Central memory CD8-positive, alpha-beta T cell (primary cell): ENCODE results near the gene LRRC28.

Experiments
- ATAC-seq: fragments of 150-1000 bp; cut with Tn5 transposase; replicated peaks from 2 replicates; pipeline ENCODE4 v1.10.0; 2022; ENCODE audit warnings: mild to moderate bottlenecking, moderate FRiP score, moderate number of reproducible peaks; ENCODE audit not compliant: poor library complexity, severe bottlenecking; ENCODE audit errors: extremely low read depth
- DNase-seq, 2 donors: peaks; one replicate each; pipeline ENCODE4 v3.0.0; 2021; ENCODE audit warnings: low spot score in 2 of 2
- H3K27ac Mint-ChIP-seq: one replicate; pipeline ENCODE4 v1.8.0; 2022; ENCODE audit warnings: low read depth, mild to moderate bottlenecking, moderate library complexity, mixed read lengths
- H3K27me3 Mint-ChIP-seq: one replicate; pipeline ENCODE4 v1.8.0; 2022; ENCODE audit warnings: mixed read lengths
- H3K36me3 Mint-ChIP-seq: one replicate; pipeline ENCODE4 v1.8.0; 2022; ENCODE audit warnings: mild to moderate bottlenecking, moderate library complexity, mixed read lengths; ENCODE audit not compliant: insufficient read depth
- H3K4me1 Mint-ChIP-seq: one replicate; pipeline ENCODE4 v1.8.0; 2022; ENCODE audit warnings: mixed read lengths
- H3K4me3 Mint-ChIP-seq: one replicate; pipeline ENCODE4 v1.8.0; 2022; ENCODE audit warnings: mild to moderate bottlenecking, moderate library complexity, mixed read lengths
- H3K9me3 Mint-ChIP-seq: one replicate; pipeline ENCODE4 v1.8.0; 2022; ENCODE audit warnings: mixed read lengths

Gene LRRC28

DNA sequence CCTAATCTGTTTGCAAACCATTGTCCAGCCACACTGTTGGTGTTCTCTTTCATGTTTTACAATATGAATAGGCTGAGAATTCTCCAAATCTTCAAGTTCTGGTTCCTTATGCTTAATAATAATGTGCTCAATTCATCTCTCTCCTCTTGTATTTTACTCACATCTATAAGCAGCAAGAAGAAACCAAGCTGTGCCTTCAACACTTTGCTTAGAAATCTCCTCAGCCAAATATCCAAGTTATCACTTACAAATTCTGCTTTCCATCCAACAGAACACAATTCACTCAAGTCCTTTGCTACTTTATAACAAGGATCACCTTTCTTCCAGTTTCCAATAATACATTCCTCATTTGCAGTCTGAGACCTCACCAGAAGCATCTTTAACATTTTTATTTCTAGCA lies 117.5 kb downstream of the LRRC28 start:
- Mint-ChIP-seq H3K27me3 (no peaks in the 10 kb centered on the region), H3K9me3 (peaks cover 7% of the 10 kb centered on the region), H3K4me3 (no peak overlapping the region), H3K4me1 (peaks cover 8% of the 10 kb centered on the region), H3K36me3 (peaks cover 2% of the 10 kb centered on the region), H3K27ac (no peak overlapping the region)
- no peak for DNase-seq
- ATAC-seq = no peak

- Mint-ChIP-seq H3K27me3 (no peaks in the 10 kb centered on the region), H3K4me3 (no peak overlapping the region), H3K9me3 (peaks cover 7% of the 10 kb centered on the region), H3K36me3 (peaks cover 2% of the 10 kb centered on the region), H3K27ac (no peak overlapping the region), H3K4me1 (peaks cover 8% of the 10 kb centered on the region)
- DNase-seq (no peak), ATAC-seq (no peak)
Observed at GRCh38 chr15:99369196-99369595, 117.9 kb downstream of the LRRC28 start.

DNA sequence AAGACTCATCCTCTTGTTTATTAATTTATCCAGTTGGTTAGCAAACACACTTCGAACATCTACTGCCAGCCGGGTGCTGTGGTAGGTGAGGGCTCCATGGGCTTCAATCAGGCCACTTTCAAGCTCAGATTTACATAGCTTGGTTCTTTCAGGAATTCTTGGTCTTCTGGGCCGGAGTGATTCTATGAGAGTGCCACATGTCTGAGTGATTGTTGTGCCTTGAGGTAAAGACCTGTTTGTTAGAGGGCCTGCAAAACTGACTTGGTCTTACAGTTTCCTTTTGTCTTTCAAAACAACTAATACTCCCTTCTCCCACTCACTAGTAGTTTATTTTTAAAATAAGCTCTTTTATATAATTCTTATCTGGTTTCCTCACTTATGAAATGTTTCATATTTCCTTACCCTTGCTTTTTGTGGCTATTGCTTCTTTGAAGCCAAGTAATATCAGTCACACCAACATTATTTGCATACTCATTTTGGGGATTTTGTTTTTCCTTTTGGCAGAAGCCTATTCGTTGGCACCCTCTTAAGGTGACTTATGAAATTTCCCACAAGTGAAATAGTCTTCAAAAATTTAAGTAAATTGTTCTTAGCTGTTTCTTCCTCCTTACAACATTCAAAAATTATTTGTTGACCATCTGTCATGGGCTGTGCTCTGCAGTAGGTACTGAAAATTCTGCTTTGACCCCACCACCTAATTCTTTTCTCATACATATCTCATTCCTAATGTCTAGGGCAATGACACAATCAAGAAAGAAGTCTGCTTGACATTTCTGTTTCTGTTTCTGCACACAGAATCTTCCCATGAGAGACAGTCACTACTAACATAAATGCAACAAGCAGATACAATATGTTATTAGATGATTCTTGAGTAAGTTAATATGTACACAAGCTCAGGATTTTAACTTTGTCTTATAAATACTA lies 120.2 kb downstream of the LRRC28 start:
- H3K9me3 Mint-ChIP-seq = peaks cover 17% of the 10 kb centered on the region
- ATAC-seq (no peak), DNase-seq (no peak)
- peak overlapping the region; percentile 60 for H3K27ac Mint-ChIP-seq
- no peak overlapping the region for H3K4me3 Mint-ChIP-seq
- no peaks in the 10 kb centered on the region for H3K36me3 Mint-ChIP-seq
- no peaks in the 10 kb centered on the region for H3K27me3 Mint-ChIP-seq
- H3K4me1 Mint-ChIP-seq = peaks cover 8% of the 10 kb centered on the region

DNA sequence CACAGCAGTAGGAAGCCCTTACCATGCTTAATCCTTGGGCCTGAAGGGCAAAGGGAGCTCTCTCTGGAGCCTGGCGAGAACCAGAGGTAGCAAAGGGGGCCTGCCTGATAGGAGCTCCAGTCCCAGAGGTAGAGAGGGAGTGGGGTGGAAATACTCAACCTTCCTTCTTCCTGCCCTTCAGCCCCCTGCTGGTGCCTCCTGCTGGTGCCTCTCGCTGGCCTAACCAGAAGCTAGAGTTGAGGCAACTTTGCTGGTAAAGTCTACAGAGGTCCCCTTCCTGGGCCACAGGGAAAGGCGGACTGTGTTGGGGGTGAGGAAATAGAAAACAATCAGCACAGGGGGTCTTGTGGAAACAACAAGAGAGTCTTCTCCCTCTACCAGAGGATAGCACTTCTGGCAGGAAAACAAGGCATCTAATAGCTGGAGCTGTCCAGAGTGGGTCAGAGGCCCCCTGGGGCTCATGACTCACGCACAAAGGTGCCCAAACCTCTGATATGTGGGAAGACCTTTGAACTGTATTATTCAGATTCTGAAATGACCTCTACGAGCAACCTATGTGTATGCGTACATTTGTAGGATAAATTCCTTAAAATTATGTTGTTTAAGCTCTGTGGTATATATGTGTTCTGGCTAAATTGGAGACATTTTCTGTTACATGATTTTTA lies 133.9 kb downstream of the LRRC28 start:
- H3K36me3 Mint-ChIP-seq = peaks cover 7% of the 10 kb centered on the region
- H3K4me1 Mint-ChIP-seq = no peaks in the 10 kb centered on the region
- no peak overlapping the region for H3K27ac Mint-ChIP-seq
- no peaks in the 10 kb centered on the region for H3K27me3 Mint-ChIP-seq
- no peaks in the 10 kb centered on the region for H3K9me3 Mint-ChIP-seq
- no peak for ATAC-seq
- DNase-seq = no peak
- no peak overlapping the region for H3K4me3 Mint-ChIP-seq

DNA sequence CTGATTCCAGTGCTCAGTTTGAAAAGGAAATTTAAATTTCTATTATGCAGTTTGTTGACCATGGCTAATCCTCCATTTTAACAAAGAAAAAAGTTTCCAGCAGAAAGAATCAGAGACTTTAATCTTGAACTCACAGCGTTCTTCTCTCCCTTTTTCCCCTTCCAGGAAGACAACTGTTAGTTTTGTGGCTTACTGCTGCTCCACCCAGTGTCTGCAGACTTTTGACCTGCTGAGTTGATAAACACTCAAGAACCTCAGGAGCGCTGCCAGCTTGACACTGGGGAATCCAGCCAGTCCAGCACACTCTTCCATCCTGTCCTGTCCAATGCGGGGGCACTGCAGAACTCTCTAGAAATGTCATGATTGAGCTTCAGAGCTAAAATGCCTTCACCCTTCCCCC lies 134.6 kb downstream of the LRRC28 start:
- Mint-ChIP-seq H3K4me1 (no peaks in the 10 kb centered on the region), H3K4me3 (no peak overlapping the region), H3K27me3 (no peaks in the 10 kb centered on the region), H3K9me3 (no peaks in the 10 kb centered on the region), H3K36me3 (peaks cover 7% of the 10 kb centered on the region), H3K27ac (no peak overlapping the region)
- ATAC-seq (no peak), DNase-seq (no peak)

- ATAC-seq (no peak), DNase-seq (no peak)
- H3K27ac Mint-ChIP-seq = no peak overlapping the region
- no peaks in the 10 kb centered on the region for H3K9me3 Mint-ChIP-seq
- H3K4me1 Mint-ChIP-seq = no peaks in the 10 kb centered on the region
- H3K27me3 Mint-ChIP-seq = no peaks in the 10 kb centered on the region
- H3K4me3 Mint-ChIP-seq = no peak overlapping the region
- peaks cover 7% of the 10 kb centered on the region for H3K36me3 Mint-ChIP-seq
Observed at GRCh38 chr15:99386391-99386790, 135.1 kb downstream of the LRRC28 start.

- Mint-ChIP-seq H3K4me1 (no peaks in the 10 kb centered on the region), H3K4me3 (no peak overlapping the region), H3K27ac (no peak overlapping the region), H3K9me3 (peaks cover 10% of the 10 kb centered on the region), H3K36me3 (peaks cover 6% of the 10 kb centered on the region), H3K27me3 (no peaks in the 10 kb centered on the region)
- DNase-seq (no peak), ATAC-seq (no peak)
Observed at GRCh38 chr15:99387421-99388168, 136.3 kb downstream of the LRRC28 start.

GRCh38 chr15:99390667-99391066 lies 139.4 kb downstream of the LRRC28 start:
- H3K4me1 Mint-ChIP-seq = no peaks in the 10 kb centered on the region
- DNase-seq = no peak
- no peaks in the 10 kb centered on the region for H3K27me3 Mint-ChIP-seq
- no peak for ATAC-seq
- no peak overlapping the region for H3K27ac Mint-ChIP-seq
- no peak overlapping the region for H3K4me3 Mint-ChIP-seq
- peaks cover 24% of the 10 kb centered on the region for H3K9me3 Mint-ChIP-seq
- peaks cover 5% of the 10 kb centered on the region for H3K36me3 Mint-ChIP-seq

GRCh38 chr15:99393641-99394040 lies 142.4 kb downstream of the LRRC28 start:
- H3K4me1 Mint-ChIP-seq = no peaks in the 10 kb centered on the region
- peaks cover 24% of the 10 kb centered on the region for H3K9me3 Mint-ChIP-seq
- H3K4me3 Mint-ChIP-seq = no peak overlapping the region
- H3K36me3 Mint-ChIP-seq = peaks cover 2% of the 10 kb centered on the region
- ATAC-seq = no peak
- H3K27me3 Mint-ChIP-seq = peaks cover 2% of the 10 kb centered on the region
- DNase-seq = no peak
- no peak overlapping the region for H3K27ac Mint-ChIP-seq

DNA sequence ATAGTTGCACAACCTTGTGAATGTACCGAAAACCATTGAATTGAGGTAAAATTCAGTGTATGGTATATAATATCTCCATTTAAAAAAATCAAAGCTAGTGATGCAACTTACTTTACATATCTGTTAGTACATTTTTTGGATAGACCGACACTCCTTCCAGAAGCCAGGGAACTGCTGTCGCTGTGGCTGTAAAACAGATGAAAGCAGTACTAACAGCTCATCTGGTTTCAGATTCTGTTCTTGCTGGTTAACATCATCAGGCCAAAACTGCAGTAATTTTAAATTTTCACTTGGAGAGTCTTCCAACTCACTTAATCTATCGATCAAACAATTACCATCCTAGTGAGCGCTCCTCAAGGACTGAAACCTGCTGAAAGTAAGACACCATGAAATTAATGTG lies 145.1 kb downstream of the LRRC28 start:
- Mint-ChIP-seq H3K9me3 (peaks cover 24% of the 10 kb centered on the region), H3K36me3 (peaks cover 2% of the 10 kb centered on the region), H3K27me3 (peaks cover 17% of the 10 kb centered on the region), H3K4me3 (no peak overlapping the region), H3K4me1 (no peaks in the 10 kb centered on the region), H3K27ac (no peak overlapping the region)
- DNase-seq = no peak
- no peak for ATAC-seq

DNA sequence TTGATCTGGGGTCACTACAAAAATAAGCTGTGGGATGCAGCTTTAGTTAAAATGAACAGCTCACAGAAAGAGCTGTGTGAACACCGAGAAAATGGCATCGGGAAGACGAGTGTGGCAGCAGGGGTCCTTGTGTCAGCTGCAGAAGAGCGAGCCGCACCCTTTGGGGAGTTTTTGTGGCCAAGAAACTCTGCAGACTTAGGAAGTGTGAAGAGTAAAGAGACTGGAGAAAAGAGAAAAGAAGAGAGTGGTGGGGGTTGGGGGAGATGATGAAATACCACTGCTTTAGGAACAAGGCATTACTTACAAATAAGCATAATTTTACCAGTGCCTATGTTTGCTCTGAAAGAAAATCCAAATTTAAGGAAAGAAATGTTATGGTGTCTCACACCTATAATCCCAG lies 147.8 kb downstream of the LRRC28 start:
- peaks cover 37% of the 10 kb centered on the region for H3K27me3 Mint-ChIP-seq
- H3K27ac Mint-ChIP-seq = no peak overlapping the region

GRCh38 chr15:99399618-99400017 lies 148.3 kb downstream of the LRRC28 start:
- peaks cover under 1% of the 10 kb centered on the region for H3K9me3 Mint-ChIP-seq
- H3K4me1 Mint-ChIP-seq = no peaks in the 10 kb centered on the region
- DNase-seq (no peak), ATAC-seq (no peak)
- no peak overlapping the region for H3K4me3 Mint-ChIP-seq
- peaks cover 42% of the 10 kb centered on the region for H3K27me3 Mint-ChIP-seq
- no peaks in the 10 kb centered on the region for H3K36me3 Mint-ChIP-seq
- no peak overlapping the region for H3K27ac Mint-ChIP-seq

More for the DNA sequence above, 147.8 kb downstream of the LRRC28 start:
- H3K9me3 Mint-ChIP-seq = peaks cover 4% of the 10 kb centered on the region
- no peaks in the 10 kb centered on the region for H3K36me3 Mint-ChIP-seq
- ATAC-seq (no peak), DNase-seq (no peak)
- no peak overlapping the region for H3K4me3 Mint-ChIP-seq
- no peaks in the 10 kb centered on the region for H3K4me1 Mint-ChIP-seq
